ENCODE results near the gene UBE3C. TPM values are rescaled to one million over a fixed set of nuclear protein-coding genes. Genes with fewer than 3 reads are reported as not detected.

Gene UBE3C
- total RNA-seq, 2 donors from 2014 or later = 35.8 to 35.9 TPM

DNA sequence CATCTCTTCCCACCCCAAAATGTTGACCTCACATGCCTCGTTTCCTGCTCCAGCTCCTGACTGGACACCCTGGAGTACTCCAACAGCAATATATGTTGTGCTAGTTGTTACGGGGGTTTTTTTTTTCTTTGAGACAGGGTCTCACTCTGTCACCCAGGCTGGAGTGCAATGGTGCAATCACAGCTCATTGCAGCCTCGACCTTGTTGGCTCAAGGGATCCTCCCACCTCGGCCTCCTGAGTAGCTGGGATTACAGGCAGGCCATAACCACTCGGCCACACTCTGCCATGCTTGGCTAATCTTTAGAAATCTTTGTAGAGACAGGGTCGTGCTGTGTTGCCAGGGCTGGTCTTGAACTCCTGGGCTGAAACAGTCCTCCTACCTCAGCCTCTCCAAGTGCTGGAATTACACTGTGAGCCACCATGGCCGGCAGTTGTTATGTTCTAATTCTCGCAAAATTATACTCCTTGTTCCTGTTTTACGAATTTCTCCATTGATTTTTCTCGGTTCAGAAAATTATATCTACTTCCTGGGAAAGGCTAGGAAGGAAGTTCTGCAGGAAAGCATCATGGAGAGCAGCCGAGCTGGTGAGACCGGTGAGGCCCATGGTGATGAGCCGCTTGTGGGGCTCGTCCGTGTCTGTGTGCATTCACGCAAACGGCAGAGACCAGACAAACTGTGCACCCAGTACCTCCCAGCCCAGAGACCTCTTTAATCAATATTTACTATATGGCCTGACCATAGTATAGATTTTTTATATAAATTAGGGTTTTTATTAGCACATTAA lies 145.7 kb downstream of the UBE3C start:
- intact Hi-C loops (cut with DNase I) = no loop called here
- Histone ChIP-seq H3K27ac (no peak overlapping the region), H3K9me3 (no peaks in the 10 kb centered on the region), H3K4me3 (no peak overlapping the region), H3K36me3 (replicated peaks in 1 of 2; ENCODE audit: insufficient read depth in 1 of 2, low read depth in 2 of 2) (no peaks in the 10 kb centered on the region), H3K4me1 (peaks cover 7% of the 10 kb centered on the region), H3K27me3 (peaks cover 0 to 6% of the 10 kb centered on the region in 2 donors)
- ATAC-seq = no peak
- no peak for TF ChIP-seq POLR2A (IDR thresholded peaks at IDR 0.05)
- TF ChIP-seq, protein P1, sequence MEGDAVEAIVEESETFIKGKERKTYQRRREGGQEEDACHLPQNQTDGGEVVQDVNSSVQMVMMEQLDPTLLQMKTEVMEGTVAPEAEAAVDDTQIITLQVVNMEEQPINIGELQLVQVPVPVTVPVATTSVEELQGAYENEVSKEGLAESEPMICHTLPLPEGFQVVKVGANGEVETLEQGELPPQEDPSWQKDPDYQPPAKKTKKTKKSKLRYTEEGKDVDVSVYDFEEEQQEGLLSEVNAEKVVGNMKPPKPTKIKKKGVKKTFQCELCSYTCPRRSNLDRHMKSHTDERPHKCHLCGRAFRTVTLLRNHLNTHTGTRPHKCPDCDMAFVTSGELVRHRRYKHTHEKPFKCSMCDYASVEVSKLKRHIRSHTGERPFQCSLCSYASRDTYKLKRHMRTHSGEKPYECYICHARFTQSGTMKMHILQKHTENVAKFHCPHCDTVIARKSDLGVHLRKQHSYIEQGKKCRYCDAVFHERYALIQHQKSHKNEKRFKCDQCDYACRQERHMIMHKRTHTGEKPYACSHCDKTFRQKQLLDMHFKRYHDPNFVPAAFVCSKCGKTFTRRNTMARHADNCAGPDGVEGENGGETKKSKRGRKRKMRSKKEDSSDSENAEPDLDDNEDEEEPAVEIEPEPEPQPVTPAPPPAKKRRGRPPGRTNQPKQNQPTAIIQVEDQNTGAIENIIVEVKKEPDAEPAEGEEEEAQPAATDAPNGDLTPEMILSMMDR (IDR thresholded peaks at IDR 0.05) = no peak
- 87 to 89% methylated on average over 15 to 17 of the region's 17 CpGs for WGBS, 2 donors
- DNase-seq = no peak

DNA sequence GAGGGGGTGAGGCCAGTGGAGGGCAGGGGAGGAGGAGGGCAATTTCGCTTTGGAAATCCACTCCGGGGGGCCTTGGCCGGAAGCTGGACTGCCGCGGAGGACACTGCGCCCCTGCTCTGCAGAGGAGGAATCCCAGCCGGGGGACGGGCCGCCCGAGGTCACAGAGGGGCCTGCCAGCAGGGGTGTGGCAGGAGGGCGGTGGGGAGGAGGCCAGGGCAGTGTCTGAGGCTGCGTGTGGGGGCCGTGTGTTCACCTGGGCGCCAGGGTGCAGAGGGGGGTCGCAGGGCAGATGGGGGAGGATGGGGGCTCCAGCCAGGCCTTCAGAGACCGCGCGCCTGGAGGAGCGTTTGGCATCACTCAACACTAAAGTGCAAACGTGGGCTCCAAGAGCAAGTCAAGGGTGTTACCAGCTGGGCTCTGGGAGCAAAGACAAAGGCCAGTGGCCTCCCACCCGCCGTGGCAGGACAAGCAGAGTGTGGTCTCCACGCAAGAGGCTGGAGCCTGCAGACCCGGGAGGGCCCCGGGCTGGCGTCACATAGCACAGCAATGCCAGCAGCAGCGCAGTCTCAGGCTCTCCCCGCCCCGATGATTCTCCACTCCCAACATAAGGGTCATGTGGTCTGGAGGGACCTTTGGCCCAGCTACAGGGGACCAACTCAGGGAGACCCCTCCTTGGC lies 152.8 kb downstream of the UBE3C start:
- DNase-seq (no peak), ATAC-seq (no peak)
- TF ChIP-seq POLR2A (IDR thresholded peaks at IDR 0.05) = no peak
- TF ChIP-seq, protein P1 (IDR thresholded peaks at IDR 0.05) = no peak
- H3K27me3 ChIP-seq = no peaks in the 10 kb centered on the region
- H3K4me3 ChIP-seq = no peak overlapping the region
- intact Hi-C loops (cut with DNase I) = no loop called here
- H3K4me1 ChIP-seq = no peaks in the 10 kb centered on the region
- no peaks in the 10 kb centered on the region for H3K9me3 ChIP-seq
- H3K36me3 ChIP-seq (replicated peaks in 1 of 2; ENCODE audit: insufficient read depth in 1 of 2, low read depth in 2 of 2) = no peaks in the 10 kb centered on the region
- no peak overlapping the region for H3K27ac ChIP-seq
- WGBS, 2 donors = 81% methylated on average over 7 to 27 of the region's 29 CpGs

DNA sequence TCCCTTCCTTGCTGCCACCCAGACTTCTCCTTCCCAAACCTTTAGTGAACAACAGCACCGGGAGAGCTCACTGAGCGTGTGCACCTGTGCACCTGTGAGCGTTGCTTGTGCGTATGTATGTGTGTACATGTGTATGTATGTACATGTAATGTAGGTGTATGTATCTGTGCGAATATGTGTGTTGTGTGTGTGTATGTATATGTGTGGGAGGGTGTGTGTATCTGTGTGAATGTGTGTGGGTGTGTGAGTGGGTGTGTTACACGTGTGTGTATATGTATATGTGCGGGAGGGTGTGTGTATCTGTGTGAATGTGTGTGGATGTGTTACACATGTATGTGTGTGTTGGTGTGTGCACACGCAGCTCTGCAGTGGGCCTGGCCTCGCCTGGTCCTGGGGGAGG lies 153.5 kb downstream of the UBE3C start:
- intact Hi-C loops (cut with DNase I) = no loop called here
- Histone ChIP-seq H3K27me3 (no peaks in the 10 kb centered on the region), H3K36me3 (replicated peaks in 1 of 2; ENCODE audit: insufficient read depth in 1 of 2, low read depth in 2 of 2) (no peaks in the 10 kb centered on the region), H3K4me1 (no peaks in the 10 kb centered on the region), H3K4me3 (no peak overlapping the region), H3K9me3 (no peaks in the 10 kb centered on the region), H3K27ac (no peak overlapping the region)
- 84 to 86% methylated on average over 9 of the region's 9 CpGs for WGBS, 2 donors
- ATAC-seq (no peak), DNase-seq (no peak)
- TF ChIP-seq POLR2A (IDR thresholded peaks at IDR 0.05) = no peak

DNA sequence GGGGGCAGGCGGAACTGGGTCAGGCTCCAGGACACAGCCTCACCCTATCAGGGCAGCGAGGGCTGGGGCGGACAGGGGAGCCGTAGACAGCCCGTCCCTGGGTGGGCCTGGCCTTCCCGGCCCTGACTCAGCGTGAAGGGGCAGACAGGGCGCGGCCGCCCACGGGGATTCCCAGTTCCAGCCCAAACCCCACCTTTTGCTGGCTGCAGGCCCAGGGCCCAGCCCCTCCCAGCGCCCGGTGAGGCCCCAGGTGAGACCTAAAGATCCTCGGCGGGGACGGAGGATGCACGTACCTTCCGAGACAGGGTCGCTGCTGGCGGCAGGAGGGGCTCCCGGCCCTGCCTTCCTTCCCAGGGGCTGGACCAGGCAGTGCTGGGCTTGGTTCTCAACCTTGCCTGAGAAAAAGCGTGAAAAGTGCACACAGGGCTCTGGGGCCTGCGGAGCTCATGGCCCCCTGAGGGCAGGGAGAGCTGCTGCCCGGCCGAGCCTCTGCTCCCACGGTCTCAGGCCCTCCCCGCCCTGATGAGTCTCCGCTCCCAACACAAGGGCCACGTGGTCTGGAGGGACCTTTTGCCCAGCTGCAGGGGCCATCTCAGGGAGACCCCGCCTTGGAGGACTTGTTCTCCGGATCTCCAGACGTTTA lies 154.2 kb downstream of the UBE3C start:
- Histone ChIP-seq H3K4me1 (no peaks in the 10 kb centered on the region), H3K27ac (no peak overlapping the region), H3K36me3 (replicated peaks in 1 of 2; ENCODE audit: insufficient read depth in 1 of 2, low read depth in 2 of 2) (no peaks in the 10 kb centered on the region), H3K27me3 (no peaks in the 10 kb centered on the region), H3K4me3 (no peak overlapping the region), H3K9me3 (no peaks in the 10 kb centered on the region)
- ATAC-seq = no peak
- DNase-seq = no peak
- WGBS, 2 donors = 69 to 72% methylated on average over 10 to 13 of the region's 32 CpGs
- intact Hi-C loops (cut with DNase I) = no loop called here
- no peak for TF ChIP-seq POLR2A (IDR thresholded peaks at IDR 0.05)
- TF ChIP-seq, protein P1 (IDR thresholded peaks at IDR 0.05) = no peak

DNA sequence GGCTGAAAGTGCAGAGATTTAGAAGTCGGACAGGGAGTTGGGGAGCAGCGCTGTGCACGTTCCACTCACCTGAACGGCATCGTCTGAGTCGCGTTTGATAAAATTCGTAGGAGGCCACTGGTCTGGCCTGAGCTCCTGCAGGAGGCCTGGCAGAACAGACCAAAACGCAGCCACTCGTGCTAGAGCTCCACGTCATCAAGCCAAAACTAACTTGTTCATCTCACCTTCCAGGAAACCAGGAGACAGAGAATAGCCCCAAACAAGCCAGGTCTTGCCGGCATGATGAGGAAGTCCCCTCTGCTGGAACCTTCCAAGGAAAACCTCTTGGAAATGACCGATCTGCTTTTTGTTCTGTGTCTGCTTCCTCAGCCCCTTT lies 154.7 kb downstream of the UBE3C start:
- ATAC-seq (no peak), DNase-seq (no peak)
- TF ChIP-seq POLR2A (IDR thresholded peaks at IDR 0.05) = no peak
- TF ChIP-seq, protein P1 (IDR thresholded peaks at IDR 0.05) = no peak
- H3K4me1 ChIP-seq = no peaks in the 10 kb centered on the region
- intact Hi-C loops (cut with DNase I) = no loop called here
- H3K4me3 ChIP-seq = no peak overlapping the region
- no peak overlapping the region for H3K27ac ChIP-seq
- WGBS, 2 donors = 78 to 80% methylated on average over 13 of the region's 13 CpGs
- no peaks in the 10 kb centered on the region for H3K9me3 ChIP-seq
- H3K27me3 ChIP-seq = no peaks in the 10 kb centered on the region
- no peaks in the 10 kb centered on the region for H3K36me3 ChIP-seq (replicated peaks in 1 of 2; ENCODE audit: insufficient read depth in 1 of 2, low read depth in 2 of 2)
